HepG2 (cell line): ENCODE data around the gene CLCA4. TPM values are rescaled to one million over a fixed set of nuclear protein-coding genes. Genes with fewer than 3 reads are reported as not detected.

ENCODE experiments used
- ATAC-seq: fragments of 200-7000 bp; cut with Tn5 transposase; 3 replicates; pipeline ENCODE4 v1.9.1; 2020; ENCODE audit warnings: mild to moderate bottlenecking, moderate library complexity
- BruUV-seq: library from RNA; stranded (reverse); fragments of 400-500 nt; replicated peaks from 2 replicates; lab custom pipeline; 2021; lab: Mats Ljungman, UMichigan
- CTCF ChIA-PET: fragments of 300-600 bp; formaldehyde crosslinking; extraction: SDS; loops from one replicate; lab custom pipeline; 2021; ENCODE audit warnings: low total read pairs, inconsistent platforms, low intra/inter-chr PET ratio; lab: Yijun Ruan, JAX
- POLR2A ChIA-PET: fragments of 350-600 bp; sonication (Branson Sonifier 250); formaldehyde crosslinking; loops from one replicate; lab custom pipeline; 2020; ENCODE audit warnings: antibody characterized with exemption, inconsistent platforms; lab: Yijun Ruan, JAX
- DNase-seq: peaks from one replicate; pipeline ENCODE4 v3.0.0-alpha.2; 2015; ENCODE audit warnings: low spot score
- FAIRE-seq: peaks from 3 replicates; lab custom pipeline; 2011; peaks lifted over from hg19 to GRCh38; lab: Jason Lieb, UNC
- H2AFZ ChIP-seq: one replicate; pipeline ENCODE4 v1.6.1; 2011; ENCODE audit warnings: low read length, inconsistent platforms
- H3K27ac ChIP-seq: fragments of 300-600 bp; 3 replicates; pipeline ENCODE4 v1.8.0; 2011; ENCODE audit warnings: mixed run types, mild to moderate bottlenecking, mixed read lengths, low read length, inconsistent platforms; ENCODE audit not compliant: insufficient read depth; ENCODE audit errors: extremely low read length
- H3K27me3 ChIP-seq, 2 experiments: fragments of 200-600 bp in 1 of 2; 2 replicates in 1 of 2; 3 replicates in 1 of 2; pipeline versions ENCODE4 v1.6.0 to v1.8.0; 2011; ENCODE audit warnings: low read length in 2 of 2, mild to moderate bottlenecking in 2 of 2, moderate library complexity in 2 of 2, inconsistent platforms in 1 of 2; ENCODE audit not compliant: insufficient read depth in 2 of 2, control insufficient read depth in 1 of 2
- H3K36me3 ChIP-seq, 2 experiments: fragments of 200-600 bp in 1 of 2; replicated peaks in 1 of 2; 2 replicates in 1 of 2; 3 replicates in 1 of 2; pipeline versions ENCODE4 v1.5.1 to v1.8.0; 2011; ENCODE audit warnings: low read length in 2 of 2, inconsistent platforms in 1 of 2; ENCODE audit not compliant: insufficient read depth in 2 of 2, control insufficient read depth in 1 of 2
- H3K4me1 ChIP-seq: 2 replicates; pipeline ENCODE4 v1.5.1; 2012; ENCODE audit warnings: low read length, inconsistent platforms; ENCODE audit not compliant: insufficient read depth
- H3K4me2 ChIP-seq: 2 replicates; pipeline ENCODE4 v1.6.0; 2011; ENCODE audit warnings: low read depth, low read length, inconsistent platforms
- H3K4me3 ChIP-seq, 3 experiments: fragments of 200-600 bp in 1 of 3; sonication (generic), shearing (Covaris generic) in 1 of 3; replicated peaks in 1 of 3; 2 replicates each; pipeline ENCODE4 v1.5.1; 2011 to 2016; ENCODE audit warnings: low read length in 3 of 3, inconsistent platforms in 2 of 3, low read depth in 2 of 3, mild to moderate bottlenecking in 2 of 3, control low read depth in 1 of 3, mixed read lengths in 1 of 3; ENCODE audit not compliant: insufficient read depth in 1 of 3
- H3K79me2 ChIP-seq: one replicate; pipeline ENCODE4 v1.6.1; 2011; ENCODE audit warnings: low read length, inconsistent platforms; ENCODE audit not compliant: insufficient read depth
- H3K9ac ChIP-seq: 2 replicates; pipeline ENCODE4 v1.6.0; 2011; ENCODE audit warnings: mild to moderate bottlenecking, low read depth, low read length, inconsistent platforms; ENCODE audit not compliant: insufficient read depth
- H3K9me3 ChIP-seq: 2 replicates; pipeline ENCODE4 v1.5.1; 2012; ENCODE audit warnings: mild to moderate bottlenecking, low read length
- H4K20me1 ChIP-seq: 2 replicates; pipeline ENCODE4 v1.6.0; 2011; ENCODE audit warnings: inconsistent platforms, mild to moderate bottlenecking, low read length, moderate library complexity; ENCODE audit not compliant: insufficient read depth
- HHEX ChIP-seq: IDR thresholded peaks from 2 replicates; pipeline ENCODE4 v1.6.1; 2016; ENCODE audit warnings: control low read depth
- MBD4 ChIP-seq: IDR thresholded peaks from 2 replicates; pipeline ENCODE4 v1.6.1; 2012; ENCODE audit warnings: low read length, inconsistent platforms, borderline replicate concordance
- PRPF4 ChIP-seq: fragments of 200-400 bp; formaldehyde crosslinking; IDR thresholded peaks from 2 replicates; pipeline ENCODE4 v1.6.1; 2016; ENCODE audit warnings: low read length, low read depth; ENCODE audit not compliant: poor library complexity, severe bottlenecking
- TAF1 ChIP-seq: sonication (generic); formaldehyde crosslinking; IDR thresholded peaks from 2 replicates; pipeline ENCODE4 v1.4.0; 2020; ENCODE audit warnings: missing genetic modification reagents
- THAP11 ChIP-seq: IDR thresholded peaks from 2 replicates; pipeline ENCODE4 v1.6.1; 2016; ENCODE audit warnings: missing biosample characterization, missing genetic modification reagents
- ZNF44 ChIP-seq: sonication (generic); formaldehyde crosslinking; IDR thresholded peaks from 2 replicates; pipeline ENCODE4 v1.5.1; 2020; ENCODE audit warnings: mild to moderate bottlenecking, missing genetic modification reagents
- ZNF776 ChIP-seq: sonication (generic); formaldehyde crosslinking; IDR thresholded peaks from 2 replicates; pipeline ENCODE4 v1.4.0; 2020; ENCODE audit warnings: mild to moderate bottlenecking, missing genetic modification reagents
- ZNF839 ChIP-seq: sonication (generic); formaldehyde crosslinking; IDR thresholded peaks from 2 replicates; pipeline ENCODE4 v1.4.0; 2020; ENCODE audit warnings: missing genetic modification reagents, mild to moderate bottlenecking, borderline replicate concordance
- WGBS: methylation state at CpG from one replicate; pipeline ENCODE4 v1.1.6; 2017; ENCODE audit warnings: low lambda C conversion rate; 5-methylcytosine and 5-hydroxymethylcytosine counted together
- in situ Hi-C: cut with HindIII; loops from 2 replicates; pipeline ENCODE4 v1.10.0; 2017; ENCODE audit warnings: low pct_unique_long_range_greater_than_20kb; ENCODE audit not compliant: extremely low pct_ligation_motif_present
- intact Hi-C: fragments of 100-400 bp; cut with micrococcal nuclease; formaldehyde crosslinking; loops from one replicate; pipeline ENCODE4 v1.10.0; 2022; ENCODE audit not compliant: unreplicated experiment
- polyA plus RNA-seq, 8 experiments: library from polyadenylated mRNA; depleted of rRNA in 3 of 8; stranded (reverse) in 7 of 8; unstranded in 1 of 8; fragments of >200 nt; fragmentation: Illumina TruSeq in 4 of 8; extraction: Trizol in 4 of 8; gene quantifications; 2 replicates each; pipeline versions ENCODE4 v1.2.1 to v1.2.3, GENCODE V29; 2011 to 2016; ENCODE audit warnings: low read depth in 4 of 8, missing spikeins in 1 of 8, mixed read lengths in 1 of 8; ENCODE audit not compliant: insufficient read depth in 1 of 8
- total RNA-seq, 5 experiments: library from RNA; depleted of rRNA; stranded (reverse); fragments of >200 nt; fragmentation: Illumina TruSeq; extraction: Trizol; gene quantifications; 2 replicates each; pipeline ENCODE4 v1.2.3, GENCODE V29; 2016; ENCODE audit warnings: low read depth in 1 of 5
- TF ChIP-seq, protein P1 (sequence below): sonication (generic); formaldehyde crosslinking; IDR thresholded peaks from 2 replicates; pipeline ENCODE4 v1.8.0; 2022; ENCODE audit warnings: missing genetic modification reagents, low read depth, mild to moderate bottlenecking, borderline replicate concordance

Gene CLCA4
- total and polyA plus RNA-seq, 2 of the 13 experiments (the other 11 are each of a cell fraction or from before 2014, with no cell fraction given), result not detected

DNA sequence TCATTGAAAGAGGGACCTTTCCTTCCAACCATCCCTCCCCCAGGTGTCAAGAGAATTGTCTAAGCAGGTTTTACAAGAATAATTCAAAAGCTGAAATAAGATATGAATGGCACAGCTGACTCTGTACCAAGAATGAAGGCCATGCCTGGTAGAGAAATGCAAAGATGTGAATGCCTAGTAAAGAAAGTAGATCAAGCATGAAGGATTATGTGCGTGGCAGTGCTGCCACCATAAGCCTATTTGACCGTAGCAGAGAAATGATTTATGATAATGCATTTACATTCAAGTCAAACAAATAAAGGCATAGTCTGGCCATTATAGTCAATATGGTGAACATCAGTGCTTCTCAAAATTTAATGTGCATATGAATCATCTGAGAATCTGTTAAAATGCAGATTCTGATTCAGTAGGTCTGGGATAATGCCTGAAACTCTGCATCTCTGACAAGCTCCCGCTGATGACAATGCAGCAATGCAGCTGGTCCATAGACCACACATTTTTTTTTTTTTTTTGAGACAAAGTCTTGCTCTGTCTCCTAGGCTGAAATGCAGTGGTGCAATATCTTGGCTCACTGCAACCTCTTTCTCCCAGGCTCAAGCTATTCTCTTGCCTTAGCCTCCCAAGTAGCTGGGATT is 16.6 kb upstream of the CLCA4 start:
- no TSS peak for BruUV-seq
- FAIRE-seq (no peak), ATAC-seq (no peak), DNase-seq (no peak)
- no peak overlapping the region for H3K27ac ChIP-seq
- no peaks in the 10 kb centered on the region for H3K36me3 ChIP-seq
- H3K9me3 ChIP-seq, result no peaks in the 10 kb centered on the region
- intact Hi-C loops, result no loop called here
- CTCF ChIA-PET, result no interaction called here
- H3K27me3 ChIP-seq, result no peaks in the 10 kb centered on the region; a peak in 1 of 5 replicates
- no peak overlapping the region for H3K4me2 ChIP-seq
- no peak overlapping the region for H2AFZ ChIP-seq
- no peaks in the 10 kb centered on the region for H4K20me1 ChIP-seq
- H3K4me3 ChIP-seq, result no peak overlapping the region
- H3K79me2 ChIP-seq, result no peaks in the 10 kb centered on the region
- POLR2A ChIA-PET, result no interaction called here
- no peak overlapping the region for H3K9ac ChIP-seq
- 49% methylated on average over 3 of the region's 3 CpGs for WGBS
- H3K4me1 ChIP-seq, result no peaks in the 10 kb centered on the region
- TF ChIP-seq ZNF44 (CRISPR knock-in tag) (no peak), ZNF839 (CRISPR knock-in tag) (no peak), HHEX (no peak), THAP11 (CRISPR knock-in tag) (no peak), TAF1 (CRISPR knock-in tag) (no peak), MBD4 (no peak), ZNF776 (no peak), PRPF4 (no peak)
- TF ChIP-seq, protein P1, sequence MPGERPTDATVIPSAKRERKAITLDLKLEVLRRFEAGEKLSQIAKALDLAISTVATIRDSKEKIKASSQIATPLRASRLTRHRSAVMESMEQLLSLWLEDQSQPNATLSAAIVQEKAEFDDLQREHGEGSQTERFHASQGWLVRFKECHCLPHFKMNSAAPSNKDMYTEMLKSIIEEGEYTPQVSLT (CRISPR knock-in tag), result no peak
- in situ Hi-C loops, result no loop called here
